ENCODE results near the gene PDLIM3. TPM values are rescaled to one million over a fixed set of nuclear protein-coding genes. Genes with fewer than 3 reads are reported as not detected.

PDLIM3 gene
- total RNA-seq, 4 donors from 2014 or later, result 131 to 771 (median 450) TPM

GRCh38 chr4:185502386-185502785 lies 32.9 kb downstream of the PDLIM3 start:
- no peaks in the 10 kb centered on the region for H3K36me3 ChIP-seq
- intact Hi-C loops (cut with DNase I; ENCODE audit: low total_unique reads), result no loop called here
- H3K9me3 ChIP-seq, result no peaks in the 10 kb centered on the region
- no peak overlapping the region for H3K4me3 ChIP-seq
- no peak overlapping the region for H3K27ac ChIP-seq
- H3K4me1 ChIP-seq, result no peaks in the 10 kb centered on the region
- no peaks in the 10 kb centered on the region for H3K27me3 ChIP-seq
- no peak for TF ChIP-seq POLR2A (IDR thresholded peaks at IDR 0.05)
- TF ChIP-seq CTCF (IDR thresholded peaks at IDR 0.05), result no peak
- no peak for DNase-seq

- DNase-seq, result no peak
- intact Hi-C loops (cut with DNase I; ENCODE audit: low total_unique reads), result no loop called here
- TF ChIP-seq CTCF (IDR thresholded peaks at IDR 0.05) (no peak), POLR2A (IDR thresholded peaks at IDR 0.05) (no peak)
- Histone ChIP-seq H3K4me3 (no peak overlapping the region), H3K27me3 (no peaks in the 10 kb centered on the region), H3K9me3 (no peaks in the 10 kb centered on the region), H3K27ac (no peak overlapping the region), H3K36me3 (no peaks in the 10 kb centered on the region), H3K4me1 (no peaks in the 10 kb centered on the region)
These were observed 34.7 kb downstream of the PDLIM3 start for GRCh38 chr4:185500576-185500975.

GRCh38 chr4:185500035-185500434 lies 35.3 kb downstream of the PDLIM3 start:
- TF ChIP-seq POLR2A (IDR thresholded peaks at IDR 0.05) (no peak), CTCF (IDR thresholded peaks at IDR 0.05) (no peak)
- intact Hi-C loops (cut with DNase I; ENCODE audit: low total_unique reads), result no loop called here
- no peak for DNase-seq
- no peaks in the 10 kb centered on the region for H3K4me1 ChIP-seq
- H3K36me3 ChIP-seq, result no peaks in the 10 kb centered on the region
- no peak overlapping the region for H3K27ac ChIP-seq
- H3K4me3 ChIP-seq, result no peak overlapping the region
- H3K9me3 ChIP-seq, result no peaks in the 10 kb centered on the region
- no peaks in the 10 kb centered on the region for H3K27me3 ChIP-seq

GRCh38 chr4:185488650-185489049 lies 46.7 kb downstream of the PDLIM3 start:
- Histone ChIP-seq H3K9me3 (no peaks in the 10 kb centered on the region), H3K4me1 (no peaks in the 10 kb centered on the region), H3K36me3 (no peaks in the 10 kb centered on the region), H3K27ac (no peak overlapping the region), H3K27me3 (no peaks in the 10 kb centered on the region), H3K4me3 (no peak overlapping the region)
- DNase-seq, result no peak
- intact Hi-C loops (cut with DNase I; ENCODE audit: low total_unique reads), result no loop called here
- TF ChIP-seq POLR2A (IDR thresholded peaks at IDR 0.05) (no peak), CTCF (IDR thresholded peaks at IDR 0.05) (no peak)

GRCh38 chr4:185481401-185481800 lies 53.9 kb downstream of the PDLIM3 start:
- intact Hi-C loops (cut with DNase I; ENCODE audit: low total_unique reads), result no loop called here
- Histone ChIP-seq H3K27ac (no peak overlapping the region), H3K4me3 (no peak overlapping the region), H3K27me3 (no peaks in the 10 kb centered on the region), H3K36me3 (no peaks in the 10 kb centered on the region), H3K4me1 (no peaks in the 10 kb centered on the region), H3K9me3 (no peaks in the 10 kb centered on the region)
- TF ChIP-seq CTCF (IDR thresholded peaks at IDR 0.05) (no peak), POLR2A (IDR thresholded peaks at IDR 0.05) (no peak)
- no peak for DNase-seq

Measured in uterus (tissue), 4 donors.